ENCODE measurements around the gene SLC26A9.

SLC26A9 gene

DNA sequence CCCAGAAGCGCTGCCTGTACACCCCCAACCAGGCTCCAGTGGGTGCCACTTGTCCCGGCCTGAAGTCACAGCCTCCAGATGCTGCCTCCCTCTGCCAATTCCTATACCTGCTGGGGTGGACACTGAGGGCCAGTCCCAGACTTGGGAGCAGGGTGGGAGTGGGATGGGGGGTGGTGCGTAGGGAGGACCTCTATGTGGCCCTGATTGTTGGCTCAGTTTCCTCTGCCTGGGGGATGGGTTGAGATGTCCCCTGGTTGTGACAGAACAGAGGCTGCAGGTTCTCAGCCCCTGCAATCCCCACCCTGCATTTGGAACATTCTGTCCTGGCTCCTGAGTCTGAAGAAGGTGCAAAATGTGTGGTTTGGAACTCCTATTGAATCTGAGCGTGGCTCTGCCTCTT is 32.8 kb upstream of the SLC26A9 start:
- TF ChIP-seq EZH2 (IDR thresholded peaks at IDR 0.05; ENCODE audit: borderline replicate concordance, low read depth, low read length, severe bottlenecking): no peak
- TF ChIP-seq, protein P1, sequence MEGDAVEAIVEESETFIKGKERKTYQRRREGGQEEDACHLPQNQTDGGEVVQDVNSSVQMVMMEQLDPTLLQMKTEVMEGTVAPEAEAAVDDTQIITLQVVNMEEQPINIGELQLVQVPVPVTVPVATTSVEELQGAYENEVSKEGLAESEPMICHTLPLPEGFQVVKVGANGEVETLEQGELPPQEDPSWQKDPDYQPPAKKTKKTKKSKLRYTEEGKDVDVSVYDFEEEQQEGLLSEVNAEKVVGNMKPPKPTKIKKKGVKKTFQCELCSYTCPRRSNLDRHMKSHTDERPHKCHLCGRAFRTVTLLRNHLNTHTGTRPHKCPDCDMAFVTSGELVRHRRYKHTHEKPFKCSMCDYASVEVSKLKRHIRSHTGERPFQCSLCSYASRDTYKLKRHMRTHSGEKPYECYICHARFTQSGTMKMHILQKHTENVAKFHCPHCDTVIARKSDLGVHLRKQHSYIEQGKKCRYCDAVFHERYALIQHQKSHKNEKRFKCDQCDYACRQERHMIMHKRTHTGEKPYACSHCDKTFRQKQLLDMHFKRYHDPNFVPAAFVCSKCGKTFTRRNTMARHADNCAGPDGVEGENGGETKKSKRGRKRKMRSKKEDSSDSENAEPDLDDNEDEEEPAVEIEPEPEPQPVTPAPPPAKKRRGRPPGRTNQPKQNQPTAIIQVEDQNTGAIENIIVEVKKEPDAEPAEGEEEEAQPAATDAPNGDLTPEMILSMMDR (IDR thresholded peaks at IDR 0.05; ENCODE audit: borderline replicate concordance, extremely low read depth, low read length, poor library complexity, severe bottlenecking): no peak
- Histone ChIP-seq H3K9me3 (ENCODE audit: insufficient read depth, low read length, severe bottlenecking) (no peaks in the 10 kb centered on the region), H3K36me3 (ENCODE audit: insufficient read depth, low read length) (no peaks in the 10 kb centered on the region), H3K4me3 (ENCODE audit: low read depth in 1 of 2, low read length in 2 of 2) (no peak overlapping the region), H3K9ac (ENCODE audit: low read depth, low read length) (no peak overlapping the region), H3K27me3 (ENCODE audit: insufficient read depth, low read length, poor library complexity) (no peaks in the 10 kb centered on the region), H3K27ac (ENCODE audit: low read length) (no peak overlapping the region), H3K79me2 (ENCODE audit: insufficient read depth, low read length) (no peaks in the 10 kb centered on the region), H3K4me1 (ENCODE audit: insufficient read depth, low read length) (no peaks in the 10 kb centered on the region), H3K4me2 (ENCODE audit: insufficient read depth, low read length) (no peak overlapping the region), H4K20me1 (ENCODE audit: insufficient read depth, low read length) (peaks cover 16% of the 10 kb centered on the region; the same call in 1 of the 2 replicates), H2AFZ (ENCODE audit: low read depth, low read length) (no peak overlapping the region)
- no peak for ATAC-seq (ENCODE audit: insufficient read depth, low read depth)
- DNase-seq: no peak

DNA sequence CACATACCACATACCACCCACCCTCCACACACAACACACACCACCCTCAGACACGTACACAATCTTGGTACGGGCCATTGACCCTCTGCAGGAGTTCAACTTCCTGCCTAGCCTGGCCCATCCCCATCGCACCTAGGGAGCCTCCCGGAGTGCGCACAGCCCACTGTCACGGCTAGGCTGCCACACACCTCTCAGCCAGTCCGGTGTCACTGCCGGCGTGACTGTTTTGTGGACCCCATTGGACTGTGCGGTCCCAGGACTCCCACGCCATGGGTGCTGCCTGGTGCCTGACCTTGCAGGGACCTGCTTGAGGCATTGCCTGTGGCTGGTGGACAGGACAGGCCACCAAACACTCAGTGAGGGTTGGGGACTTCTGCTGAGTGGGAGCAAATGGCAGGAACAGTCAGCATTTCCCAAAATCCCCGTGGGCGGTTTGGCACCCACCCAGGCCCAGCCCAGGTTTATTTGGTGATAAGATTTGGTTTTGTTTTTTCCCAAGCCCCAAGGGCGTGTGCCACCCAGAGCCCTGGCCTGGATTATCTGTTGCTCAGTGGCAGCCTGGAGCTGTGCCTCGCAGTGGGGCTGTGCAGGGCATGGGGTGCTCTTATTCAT is 32.2 kb upstream of the SLC26A9 start:
- Histone ChIP-seq H3K79me2 (ENCODE audit: insufficient read depth, low read length) (no peaks in the 10 kb centered on the region), H3K9ac (ENCODE audit: low read depth, low read length) (no peak overlapping the region), H2AFZ (ENCODE audit: low read depth, low read length) (no peak overlapping the region), H3K9me3 (ENCODE audit: insufficient read depth, low read length, severe bottlenecking) (no peaks in the 10 kb centered on the region), H3K27me3 (ENCODE audit: insufficient read depth, low read length, poor library complexity) (no peaks in the 10 kb centered on the region), H3K27ac (ENCODE audit: low read length) (no peak overlapping the region), H4K20me1 (ENCODE audit: insufficient read depth, low read length) (peaks cover 16% of the 10 kb centered on the region; the same call in 1 of the 2 replicates), H3K4me3 (ENCODE audit: low read depth in 1 of 2, low read length in 2 of 2) (no peak overlapping the region), H3K36me3 (ENCODE audit: insufficient read depth, low read length) (no peaks in the 10 kb centered on the region), H3K4me2 (ENCODE audit: insufficient read depth, low read length) (no peak overlapping the region), H3K4me1 (ENCODE audit: insufficient read depth, low read length) (no peaks in the 10 kb centered on the region)
- TF ChIP-seq, protein P1 (IDR thresholded peaks at IDR 0.05; ENCODE audit: borderline replicate concordance, extremely low read depth, low read length, poor library complexity, severe bottlenecking): no peak
- no peak for TF ChIP-seq EZH2 (IDR thresholded peaks at IDR 0.05; ENCODE audit: borderline replicate concordance, low read depth, low read length, severe bottlenecking)
- DNase-seq: no peak
- ATAC-seq (ENCODE audit: insufficient read depth, low read depth): no peak

DNA sequence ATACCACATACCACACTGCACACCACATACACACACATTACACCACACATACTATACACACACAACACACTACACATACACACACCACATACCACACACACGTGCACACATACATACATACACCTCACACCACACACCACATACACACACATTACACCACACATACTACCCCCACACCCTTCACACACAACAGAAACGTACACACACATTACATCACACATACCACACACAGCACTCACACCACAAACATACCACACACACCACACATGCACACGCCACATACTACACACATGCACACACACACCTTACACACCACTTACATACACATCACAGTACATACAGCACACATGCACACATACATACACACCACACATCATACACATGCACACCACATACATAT is 31.5 kb upstream of the SLC26A9 start:
- no peak for TF ChIP-seq EZH2 (IDR thresholded peaks at IDR 0.05; ENCODE audit: borderline replicate concordance, low read depth, low read length, severe bottlenecking)
- TF ChIP-seq, protein P1 (IDR thresholded peaks at IDR 0.05; ENCODE audit: borderline replicate concordance, extremely low read depth, low read length, poor library complexity, severe bottlenecking): no peak
- Histone ChIP-seq H3K4me3 (ENCODE audit: low read depth in 1 of 2, low read length in 2 of 2) (no peak overlapping the region), H3K27ac (ENCODE audit: low read length) (no peak overlapping the region), H2AFZ (ENCODE audit: low read depth, low read length) (no peak overlapping the region), H4K20me1 (ENCODE audit: insufficient read depth, low read length) (peaks cover 16% of the 10 kb centered on the region; the same call in 1 of the 2 replicates), H3K27me3 (ENCODE audit: insufficient read depth, low read length, poor library complexity) (no peaks in the 10 kb centered on the region), H3K4me2 (ENCODE audit: insufficient read depth, low read length) (no peak overlapping the region), H3K9ac (ENCODE audit: low read depth, low read length) (no peak overlapping the region), H3K4me1 (ENCODE audit: insufficient read depth, low read length) (no peaks in the 10 kb centered on the region), H3K79me2 (ENCODE audit: insufficient read depth, low read length) (no peaks in the 10 kb centered on the region), H3K36me3 (ENCODE audit: insufficient read depth, low read length) (no peaks in the 10 kb centered on the region), H3K9me3 (ENCODE audit: insufficient read depth, low read length, severe bottlenecking) (no peaks in the 10 kb centered on the region)
- DNase-seq (no peak), ATAC-seq (ENCODE audit: insufficient read depth, low read depth) (no peak)

All from DND-41 (cell line).